A549 treated with Hydrocortisone at 1 μM for 4 hours (cell line): ENCODE measurements around the gene PCDHB13. TPM values are rescaled to one million over a fixed set of nuclear protein-coding genes. Genes with fewer than 3 reads are reported as not detected.

Experiments used
- total RNA-seq: library from RNA; stranded (reverse); fragments of 200-300 nt; extraction: Qiagen RNA extraction; gene quantifications from 5 replicates; pipeline ENCODE4 v1.2.3, GENCODE V29; 2022

The PCDHB13 gene
- 0.06 to 0.09 TPM (median 0.09 TPM) in 4 of 5 replicates, not detected in the other for total RNA-seq

GRCh38 chr5:141213656-141214339 is at the start of gene PCDHB13:
PCDHB13 (plus strand) TSS chr5:141213919; CDS start chr5:141214124, 205 bp downstream.

GRCh38 chr5:141172381-141173204 is 41.1 kb upstream of the PCDHB13 start, which contains the start of gene PCDHB7:
PCDHB7 (plus strand) TSS chr5:141172644; CDS start chr5:141172836, 192 bp downstream.

GRCh38 chr5:141177577-141178191 is 36.0 kb upstream of the PCDHB13 start, which contains the start of gene PCDHB8:
PCDHB8 (plus strand) TSS chr5:141177790; CDS start chr5:141178035, 245 bp downstream.

GRCh38 chr5:141182248-141182647 is 31.5 kb upstream of the PCDHB13 start, which contains the start of gene PCDHB16:
PCDHB16 (plus strand) TSS chr5:141182387; CDS start chr5:141182560, 173 bp downstream.

GRCh38 chr5:141186897-141187512 is 26.7 kb upstream of the PCDHB13 start, which contains the start of gene PCDHB9:
PCDHB9 (plus strand) TSS chr5:141187161; CDS start chr5:141187319, 158 bp downstream.

GRCh38 chr5:141192110-141192725 is 21.5 kb upstream of the PCDHB13 start, which contains the start of gene PCDHB10:
PCDHB10 (plus strand) TSS chr5:141192353; CDS start chr5:141192553, 200 bp downstream.

GRCh38 chr5:141199359-141200235 is 14.1 kb upstream of the PCDHB13 start, which contains the start of gene PCDHB11:
PCDHB11 (plus strand) TSS chr5:141199627; CDS start chr5:141199775, 148 bp downstream.

GRCh38 chr5:141208478-141208877 is 5.2 kb upstream of the PCDHB13 start, which contains the start of gene PCDHB12:
PCDHB12 (plus strand) TSS chr5:141208719; CDS start chr5:141208908, 189 bp downstream.

GRCh38 chr5:141223112-141223783 is 9.5 kb downstream of the PCDHB13 start, which contains the start of gene PCDHB14:
PCDHB14 (plus strand) TSS chr5:141223343; CDS start chr5:141223506, 163 bp downstream.

GRCh38 chr5:141245250-141245717 is 31.6 kb downstream of the PCDHB13 start, which contains the start of gene PCDHB15:
PCDHB15 (plus strand) TSS chr5:141245395; CDS start chr5:141245579, 184 bp downstream.

Other genes starting within 250 kb of the PCDHB13 start
- 3.3 to 4.9 TPM (median 3.7 TPM) in 5 replicates for gene PCDHAC2, start 247.4 kb upstream of the PCDHB13 start, total RNA-seq
- gene PCDHB1, start 162.5 kb upstream of the PCDHB13 start, total RNA-seq: not detected in 5 replicates
- gene PCDHB2, start 119.3 kb upstream of the PCDHB13 start, total RNA-seq: 3.1 to 3.9 TPM (median 3.4 TPM) in 5 replicates
- gene PCDHB3, start 113.4 kb upstream of the PCDHB13 start, total RNA-seq: 0.03 to 0.07 TPM in 2 of 5 replicates, not detected in the others
- gene PCDHB4, start 92.1 kb upstream of the PCDHB13 start, total RNA-seq: 0.06 to 0.10 TPM (median 0.07 TPM) in 3 of 5 replicates, not detected in the others
- gene PCDHB5, start 78.7 kb upstream of the PCDHB13 start, total RNA-seq: 1.1 to 1.8 TPM (median 1.6 TPM) in 5 replicates
- gene PCDHB6, start 63.9 kb upstream of the PCDHB13 start, total RNA-seq: 0.84 to 1.1 TPM (median 1.0 TPM) in 5 replicates
- not detected in 5 replicates for gene PCDHB7, start 41.3 kb upstream of the PCDHB13 start, total RNA-seq
- 0.13 to 0.36 TPM (median 0.30 TPM) in 5 replicates for gene PCDHB8, start 36.1 kb upstream of the PCDHB13 start, total RNA-seq
- 0.05 to 0.08 TPM (median 0.05 TPM) in 4 of 5 replicates, not detected in the other for gene PCDHB16, start 31.5 kb upstream of the PCDHB13 start, total RNA-seq
- 0.03 TPM in 1 of 5 replicates, not detected in the others for gene PCDHB9, start 26.8 kb upstream of the PCDHB13 start, total RNA-seq
- 0.03 to 0.06 TPM (median 0.05 TPM) in 3 of 5 replicates, not detected in the others for gene PCDHB10, start 21.6 kb upstream of the PCDHB13 start, total RNA-seq
- 0.03 to 0.08 TPM (median 0.06 TPM) in 5 replicates for gene PCDHB11, start 14.3 kb upstream of the PCDHB13 start, total RNA-seq
- 0.06 TPM in 1 of 5 replicates, not detected in the others for gene PCDHB12, start 5.2 kb upstream of the PCDHB13 start, total RNA-seq
- gene PCDHB14, start 9.4 kb downstream of the PCDHB13 start, total RNA-seq: 0.06 to 0.10 TPM (median 0.08 TPM) in 5 replicates
- 0.03 to 0.14 TPM (median 0.06 TPM) in 5 replicates for gene PCDHB15, start 31.5 kb downstream of the PCDHB13 start, total RNA-seq
- gene SLC25A2, start 90.1 kb downstream of the PCDHB13 start, total RNA-seq: not detected in 5 replicates
- gene TAF7, start 106.9 kb downstream of the PCDHB13 start, total RNA-seq: 60.4 to 85.3 TPM (median 69.6 TPM) in 5 replicates
- gene PCDHGA1, start 116.6 kb downstream of the PCDHB13 start, total RNA-seq: 0.22 to 0.38 TPM (median 0.31 TPM) in 5 replicates
- gene PCDHGA2, start 124.8 kb downstream of the PCDHB13 start, total RNA-seq: 0.54 to 0.91 TPM (median 0.62 TPM) in 5 replicates
- gene PCDHGA3, start 129.9 kb downstream of the PCDHB13 start, total RNA-seq: not detected in 5 replicates
- 1.3 to 2.2 TPM (median 1.6 TPM) in 5 replicates for gene PCDHGB1, start 136.2 kb downstream of the PCDHB13 start, total RNA-seq
- 0.06 to 0.16 TPM (median 0.12 TPM) in 4 of 5 replicates, not detected in the other for gene PCDHGA4, start 141.1 kb downstream of the PCDHB13 start, total RNA-seq
- gene PCDHGB2, start 146.1 kb downstream of the PCDHB13 start, total RNA-seq: 0.05 to 0.13 TPM (median 0.11 TPM) in 4 of 5 replicates, not detected in the other
- gene PCDHGA5, start 150.2 kb downstream of the PCDHB13 start, total RNA-seq: 0.10 to 0.23 TPM (median 0.13 TPM) in 5 replicates
- gene PCDHGB3, start 156.3 kb downstream of the PCDHB13 start, total RNA-seq: 0.20 to 0.25 TPM (median 0.21 TPM) in 5 replicates
- gene PCDHGA6, start 160.0 kb downstream of the PCDHB13 start, total RNA-seq: 0.14 to 0.26 TPM (median 0.20 TPM) in 5 replicates
- gene PCDHGA7, start 168.8 kb downstream of the PCDHB13 start, total RNA-seq: 0.57 to 1.2 TPM (median 0.76 TPM) in 5 replicates
- 0.56 to 1.1 TPM (median 0.85 TPM) in 5 replicates for gene PCDHGB4, start 173.8 kb downstream of the PCDHB13 start, total RNA-seq
- 0.02 to 0.05 TPM (median 0.05 TPM) in 3 of 5 replicates, not detected in the others for gene PCDHGA8, start 178.7 kb downstream of the PCDHB13 start, total RNA-seq
- gene PCDHGB5, start 184.0 kb downstream of the PCDHB13 start, total RNA-seq: 2.0 to 2.6 TPM (median 2.3 TPM) in 5 replicates
- 0.05 to 0.07 TPM (median 0.07 TPM) in 4 of 5 replicates, not detected in the other for gene PCDHGA9, start 188.9 kb downstream of the PCDHB13 start, total RNA-seq
- 0.05 to 0.18 TPM (median 0.10 TPM) in 5 replicates for gene PCDHGB6, start 194.1 kb downstream of the PCDHB13 start, total RNA-seq
- 0.02 to 0.03 TPM (median 0.02 TPM) in 3 of 5 replicates, not detected in the others for gene PCDHGA10, start 199.1 kb downstream of the PCDHB13 start, total RNA-seq
- 0.02 to 0.08 TPM (median 0.07 TPM) in 5 replicates for gene PCDHGB7, start 203.8 kb downstream of the PCDHB13 start, total RNA-seq
- 0.02 to 0.06 TPM (median 0.02 TPM) in 3 of 5 replicates, not detected in the others for gene PCDHGA11, start 207.1 kb downstream of the PCDHB13 start, total RNA-seq
- gene PCDHGA12, start 216.6 kb downstream of the PCDHB13 start, total RNA-seq: 0.03 TPM in 2 of 5 replicates, not detected in the others